HepG2 (cell line): ENCODE data around the gene CAMKMT. TPM values are rescaled to one million over a fixed set of nuclear protein-coding genes. Genes with fewer than 3 reads are reported as not detected.

Source experiments
- ATAC-seq: fragments of 200-7000 bp; cut with Tn5 transposase; 3 replicates; pipeline ENCODE4 v1.9.1; 2020; ENCODE audit warnings: mild to moderate bottlenecking, moderate library complexity
- BruUV-seq: library from RNA; stranded (reverse); fragments of 400-500 nt; replicated peaks from 2 replicates; lab custom pipeline; 2021; lab: Mats Ljungman, UMichigan
- CTCF ChIA-PET: fragments of 300-600 bp; formaldehyde crosslinking; extraction: SDS; loops from one replicate; lab custom pipeline; 2021; ENCODE audit warnings: low total read pairs, inconsistent platforms, low intra/inter-chr PET ratio; lab: Yijun Ruan, JAX
- POLR2A ChIA-PET: fragments of 350-600 bp; sonication (Branson Sonifier 250); formaldehyde crosslinking; loops from one replicate; lab custom pipeline; 2020; ENCODE audit warnings: antibody characterized with exemption, inconsistent platforms; lab: Yijun Ruan, JAX
- DNase-seq: peaks from one replicate; pipeline ENCODE4 v3.0.0-alpha.2; 2015; ENCODE audit warnings: low spot score
- FAIRE-seq: peaks from 3 replicates; lab custom pipeline; 2011; peaks lifted over from hg19 to GRCh38; lab: Jason Lieb, UNC
- H2AFZ ChIP-seq: one replicate; pipeline ENCODE4 v1.6.1; 2011; ENCODE audit warnings: low read length, inconsistent platforms
- H3K27ac ChIP-seq: fragments of 300-600 bp; 3 replicates; pipeline ENCODE4 v1.8.0; 2011; ENCODE audit warnings: mixed run types, mild to moderate bottlenecking, mixed read lengths, low read length, inconsistent platforms; ENCODE audit not compliant: insufficient read depth; ENCODE audit errors: extremely low read length
- H3K27me3 ChIP-seq, 2 experiments: fragments of 200-600 bp in 1 of 2; 2 replicates in 1 of 2; 3 replicates in 1 of 2; pipeline versions ENCODE4 v1.6.0 to v1.8.0; 2011; ENCODE audit warnings: low read length in 2 of 2, mild to moderate bottlenecking in 2 of 2, moderate library complexity in 2 of 2, inconsistent platforms in 1 of 2; ENCODE audit not compliant: insufficient read depth in 2 of 2, control insufficient read depth in 1 of 2
- H3K36me3 ChIP-seq, 2 experiments: fragments of 200-600 bp in 1 of 2; replicated peaks in 1 of 2; 2 replicates in 1 of 2; 3 replicates in 1 of 2; pipeline versions ENCODE4 v1.5.1 to v1.8.0; 2011; ENCODE audit warnings: low read length in 2 of 2, inconsistent platforms in 1 of 2; ENCODE audit not compliant: insufficient read depth in 2 of 2, control insufficient read depth in 1 of 2
- H3K4me1 ChIP-seq: 2 replicates; pipeline ENCODE4 v1.5.1; 2012; ENCODE audit warnings: low read length, inconsistent platforms; ENCODE audit not compliant: insufficient read depth
- H3K4me2 ChIP-seq: 2 replicates; pipeline ENCODE4 v1.6.0; 2011; ENCODE audit warnings: low read depth, low read length, inconsistent platforms
- H3K4me3 ChIP-seq, 3 experiments: fragments of 200-600 bp in 1 of 3; sonication (generic), shearing (Covaris generic) in 1 of 3; replicated peaks in 1 of 3; 2 replicates each; pipeline ENCODE4 v1.5.1; 2011 to 2016; ENCODE audit warnings: low read length in 3 of 3, inconsistent platforms in 2 of 3, low read depth in 2 of 3, mild to moderate bottlenecking in 2 of 3, control low read depth in 1 of 3, mixed read lengths in 1 of 3; ENCODE audit not compliant: insufficient read depth in 1 of 3
- H3K79me2 ChIP-seq: one replicate; pipeline ENCODE4 v1.6.1; 2011; ENCODE audit warnings: low read length, inconsistent platforms; ENCODE audit not compliant: insufficient read depth
- H3K9ac ChIP-seq: 2 replicates; pipeline ENCODE4 v1.6.0; 2011; ENCODE audit warnings: mild to moderate bottlenecking, low read depth, low read length, inconsistent platforms; ENCODE audit not compliant: insufficient read depth
- H3K9me3 ChIP-seq: 2 replicates; pipeline ENCODE4 v1.5.1; 2012; ENCODE audit warnings: mild to moderate bottlenecking, low read length
- H4K20me1 ChIP-seq: 2 replicates; pipeline ENCODE4 v1.6.0; 2011; ENCODE audit warnings: inconsistent platforms, mild to moderate bottlenecking, low read length, moderate library complexity; ENCODE audit not compliant: insufficient read depth
- LRRFIP1 ChIP-seq: sonication (generic); formaldehyde crosslinking; conservative IDR thresholded peaks from 2 replicates; pipeline ENCODE4 v1.4.0; 2020; ENCODE audit warnings: missing genetic modification reagents
- MAFF ChIP-seq: IDR thresholded peaks from 2 replicates; pipeline ENCODE4 v1.6.1; 2011; ENCODE audit warnings: low read depth, low read length, improper control_type of control experiment
- MAFK ChIP-seq, 2 experiments: IDR thresholded peaks in 1 of 2; conservative IDR thresholded peaks in 1 of 2; 2 replicates each; pipeline ENCODE4 v1.6.1; 2011; ENCODE audit warnings: improper control_type of control experiment in 2 of 2, low read length in 2 of 2
- SOX13 ChIP-seq, 3 experiments: fragments of 450-650 bp in 1 of 3; sonication (generic) in 1 of 3; formaldehyde crosslinking in 1 of 3; IDR thresholded peaks in 2 of 3; conservative IDR thresholded peaks in 1 of 3; 2 replicates each; pipeline versions ENCODE4 v1.5.0 to v1.6.1; 2016 to 2020; ENCODE audit warnings: antibody characterized with exemption in 1 of 3, mild to moderate bottlenecking in 1 of 3, missing compliant biosample characterization in 1 of 3, missing genetic modification reagents in 1 of 3, moderate library complexity in 1 of 3
- SRSF9 ChIP-seq: fragments of 200-400 bp; formaldehyde crosslinking; IDR thresholded peaks from 2 replicates; pipeline ENCODE4 v1.6.1; 2018; ENCODE audit warnings: borderline replicate concordance, mild to moderate bottlenecking, low read depth, low read length; ENCODE audit not compliant: insufficient read depth, poor library complexity, severe bottlenecking
- TARDBP ChIP-seq: sonication (generic); formaldehyde crosslinking; IDR thresholded peaks from 2 replicates; pipeline ENCODE4 v1.8.0; 2022; ENCODE audit warnings: mild to moderate bottlenecking, missing genetic modification reagents
- TP53 ChIP-seq: sonication (generic); formaldehyde crosslinking; conservative IDR thresholded peaks from 2 replicates; pipeline ENCODE4 v1.4.0; 2020; ENCODE audit warnings: missing genetic modification reagents
- WGBS: methylation state at CpG from one replicate; pipeline ENCODE4 v1.1.6; 2017; ENCODE audit warnings: low lambda C conversion rate; 5-methylcytosine and 5-hydroxymethylcytosine counted together
- in situ Hi-C: cut with HindIII; loops from 2 replicates; pipeline ENCODE4 v1.10.0; 2017; ENCODE audit warnings: low pct_unique_long_range_greater_than_20kb; ENCODE audit not compliant: extremely low pct_ligation_motif_present
- intact Hi-C: fragments of 100-400 bp; cut with micrococcal nuclease; formaldehyde crosslinking; loops from one replicate; pipeline ENCODE4 v1.10.0; 2022; ENCODE audit not compliant: unreplicated experiment
- polyA plus RNA-seq, 8 experiments: library from polyadenylated mRNA; depleted of rRNA in 3 of 8; stranded (reverse) in 7 of 8; unstranded in 1 of 8; fragments of >200 nt; fragmentation: Illumina TruSeq in 4 of 8; extraction: Trizol in 4 of 8; gene quantifications; 2 replicates each; pipeline versions ENCODE4 v1.2.1 to v1.2.3, GENCODE V29; 2011 to 2016; ENCODE audit warnings: low read depth in 4 of 8, missing spikeins in 1 of 8, mixed read lengths in 1 of 8; ENCODE audit not compliant: insufficient read depth in 1 of 8
- total RNA-seq, 5 experiments: library from RNA; depleted of rRNA; stranded (reverse); fragments of >200 nt; fragmentation: Illumina TruSeq; extraction: Trizol; gene quantifications; 2 replicates each; pipeline ENCODE4 v1.2.3, GENCODE V29; 2016; ENCODE audit warnings: low read depth in 1 of 5

CAMKMT gene
- total and polyA plus RNA-seq, 2 of the 13 experiments (the other 11 are each of a cell fraction or from before 2014, with no cell fraction given): 6.9 to 20.8 TPM

GRCh38 chr2:44352510-44352909, 9.2 kb upstream of the CAMKMT start:
- ATAC-seq: no peak
- TF ChIP-seq SOX13 (IDR thresholded peaks at IDR 0.05) (no peak), SOX13 (CRISPR knock-in tag; conservative IDR thresholded peaks at IDR 0.05 in 1 of 2, IDR thresholded peaks at IDR 0.05 in 1 of 2) (no peak), TARDBP (CRISPR knock-in tag) (no peak), MAFK (conservative IDR thresholded peaks at IDR 0.05 in 1 of 2, IDR thresholded peaks at IDR 0.05 in 1 of 2; ENCODE audit: low read length in 2 of 2) (peak; percentile 37 to 51; a peak in 3 of 4 replicates), SRSF9 (no peak), LRRFIP1 (CRISPR knock-in tag) (no peak), TP53 (CRISPR knock-in tag) (no peak), MAFF (peak; percentile 41; the same call in 1 of the 2 replicates)
- Histone ChIP-seq H3K4me2 (no peak overlapping the region), H3K4me3 (no peak overlapping the region), H3K27ac (no peak overlapping the region), H3K36me3 (no peaks in the 10 kb centered on the region), H3K4me1 (peaks cover 6% of the 10 kb centered on the region; the same call in 1 of the 2 replicates), H2AFZ (no peak overlapping the region), H3K79me2 (no peaks in the 10 kb centered on the region), H3K9me3 (no peaks in the 10 kb centered on the region), H3K27me3 (no peaks in the 10 kb centered on the region), H3K9ac (no peak overlapping the region), H4K20me1 (no peaks in the 10 kb centered on the region)
- intact Hi-C loops: no loop called here
- in situ Hi-C loops: no loop called here
- ChIA-PET POLR2A (interaction anchor here (3.9 kb wide), 1 partner anchor 8 kb away, joined by 21 read pairs; the partner anchor contains the start of genes CAMKMT and PREPL), CTCF (no interaction called here)
- no TSS peak for BruUV-seq
- no peak for DNase-seq
- FAIRE-seq: no peak
- WGBS: 97% methylated on average over 1 of the region's 1 CpG
